IPS-15b (cell line): ENCODE results near the gene RSPH1.

Source experiments
- H3K27me3 ChIP-seq: one replicate; pipeline ENCODE4 v1.6.1; 2013; ENCODE audit warnings: low read length; ENCODE audit not compliant: control insufficient read depth, insufficient read depth
- H3K36me3 ChIP-seq: one replicate; pipeline ENCODE4 v1.6.1; 2013; ENCODE audit warnings: low read length; ENCODE audit not compliant: control insufficient read depth, insufficient read depth
- H3K4me1 ChIP-seq: one replicate; pipeline ENCODE4 v1.6.1; 2013; ENCODE audit warnings: mild to moderate bottlenecking, low read length; ENCODE audit not compliant: control insufficient read depth, insufficient read depth
- H3K4me3 ChIP-seq: one replicate; pipeline ENCODE4 v1.5.1; 2013; ENCODE audit warnings: low read depth, low read length
- H3K9ac ChIP-seq: one replicate; pipeline ENCODE4 v1.6.1; 2013; ENCODE audit warnings: low read depth, mild to moderate bottlenecking, low read length
- H3K9me3 ChIP-seq: one replicate; pipeline ENCODE4 v1.6.1; 2013; ENCODE audit warnings: mild to moderate bottlenecking, low read length; ENCODE audit not compliant: control insufficient read depth, insufficient read depth

RSPH1 gene

DNA sequence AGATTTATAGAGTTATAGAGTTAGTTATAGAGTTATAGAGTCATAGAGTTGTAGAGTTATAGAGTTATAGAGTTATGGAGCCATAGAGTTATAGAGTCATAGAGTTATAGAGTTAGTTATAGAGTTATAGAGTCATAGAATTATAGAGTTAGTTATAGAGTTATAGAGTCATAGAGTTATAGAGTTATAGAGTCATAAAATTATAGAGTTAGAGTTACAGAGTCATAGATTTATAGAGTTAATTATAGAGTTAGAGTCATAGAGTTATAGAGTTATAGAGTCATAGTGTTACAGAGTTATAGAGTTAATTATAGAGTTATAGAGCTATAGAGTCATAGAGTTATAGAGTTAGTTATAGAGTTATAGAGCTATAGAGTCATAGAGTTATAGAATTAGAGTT lies 60.2 kb downstream of the RSPH1 start:
- Histone ChIP-seq H3K4me1 (no peaks in the 10 kb centered on the region), H3K9me3 (no peaks in the 10 kb centered on the region), H3K4me3 (no peak overlapping the region), H3K27me3 (peaks cover 2% of the 10 kb centered on the region), H3K9ac (no peak overlapping the region), H3K36me3 (no peaks in the 10 kb centered on the region)

DNA sequence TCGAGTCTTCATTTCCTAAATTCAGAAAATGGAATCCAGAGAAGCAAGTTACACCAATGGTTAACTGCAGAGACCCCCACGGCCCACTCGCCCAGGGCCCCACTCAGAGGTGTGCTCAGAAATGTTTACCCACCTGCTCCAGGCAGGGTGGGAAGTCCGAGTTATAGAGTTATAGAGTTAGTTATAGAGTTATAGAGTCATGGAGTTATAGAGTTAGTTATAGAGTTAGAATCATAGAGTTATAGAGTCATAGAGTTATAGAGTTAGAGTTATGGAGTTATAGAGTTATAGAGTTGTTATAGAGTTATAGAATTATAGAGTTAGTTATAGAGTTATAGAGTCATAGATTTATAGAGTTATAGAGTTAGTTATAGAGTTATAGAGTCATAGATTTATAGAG lies 60.6 kb downstream of the RSPH1 start:
- Histone ChIP-seq H3K36me3 (no peaks in the 10 kb centered on the region), H3K4me1 (no peaks in the 10 kb centered on the region), H3K9ac (no peak overlapping the region), H3K9me3 (no peaks in the 10 kb centered on the region), H3K4me3 (no peak overlapping the region), H3K27me3 (peaks cover 2% of the 10 kb centered on the region)

DNA sequence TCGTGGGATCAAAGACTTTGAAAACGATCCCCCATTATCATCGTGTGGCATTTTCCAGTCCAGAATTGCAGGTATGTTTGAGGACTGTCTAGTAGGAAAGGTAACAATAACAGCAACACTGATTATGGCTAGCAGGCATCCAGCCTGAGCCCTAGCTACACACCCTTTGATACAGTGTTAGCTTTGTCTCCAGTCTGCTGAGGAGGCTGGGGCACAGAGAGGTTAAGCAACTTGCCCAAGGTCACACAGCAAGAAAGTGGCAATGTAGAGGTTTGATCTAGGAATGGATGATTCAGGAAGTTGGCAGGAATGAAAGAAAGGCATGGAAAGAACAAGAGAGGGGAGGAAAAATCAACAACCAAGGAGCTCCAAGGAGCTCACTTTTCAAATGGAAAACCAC lies 61.1 kb downstream of the RSPH1 start:
- Histone ChIP-seq H3K4me3 (no peak overlapping the region), H3K9ac (no peak overlapping the region), H3K36me3 (no peaks in the 10 kb centered on the region), H3K27me3 (peaks cover 2% of the 10 kb centered on the region), H3K9me3 (no peaks in the 10 kb centered on the region), H3K4me1 (no peaks in the 10 kb centered on the region)

DNA sequence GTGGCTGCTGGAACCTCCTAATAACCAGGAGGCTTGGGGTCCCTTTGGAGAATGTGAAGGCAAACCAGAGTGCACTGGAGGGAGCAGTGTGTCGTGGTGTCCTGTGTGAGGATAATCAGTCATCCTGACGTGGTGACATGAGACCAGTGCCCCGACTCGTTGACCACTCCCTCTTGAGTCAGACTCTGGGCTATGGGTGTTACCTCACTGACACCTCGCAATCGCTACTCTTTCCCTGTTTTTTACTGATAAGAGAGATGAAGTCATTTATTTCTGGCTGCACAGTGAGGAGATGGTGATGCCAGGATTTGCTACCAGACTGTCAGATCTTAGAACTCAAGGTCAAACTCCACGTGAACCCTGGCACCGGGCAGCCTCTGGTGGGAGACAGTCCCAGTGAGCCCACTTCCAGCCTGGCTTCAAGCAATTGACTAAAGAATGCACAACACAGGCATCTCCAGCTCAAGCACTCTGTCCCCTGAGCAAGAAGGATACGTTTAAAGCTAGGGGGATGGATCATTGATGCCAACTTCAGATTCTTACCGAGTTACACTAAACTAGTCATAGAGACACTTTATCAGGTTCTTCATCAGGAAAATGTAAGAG lies 62.0 kb downstream of the RSPH1 start:
- peaks cover 2% of the 10 kb centered on the region for H3K27me3 ChIP-seq
- H3K4me1 ChIP-seq = no peaks in the 10 kb centered on the region
- no peak overlapping the region for H3K9ac ChIP-seq
- H3K9me3 ChIP-seq = no peaks in the 10 kb centered on the region
- H3K36me3 ChIP-seq = no peaks in the 10 kb centered on the region
- H3K4me3 ChIP-seq = no peak overlapping the region

DNA sequence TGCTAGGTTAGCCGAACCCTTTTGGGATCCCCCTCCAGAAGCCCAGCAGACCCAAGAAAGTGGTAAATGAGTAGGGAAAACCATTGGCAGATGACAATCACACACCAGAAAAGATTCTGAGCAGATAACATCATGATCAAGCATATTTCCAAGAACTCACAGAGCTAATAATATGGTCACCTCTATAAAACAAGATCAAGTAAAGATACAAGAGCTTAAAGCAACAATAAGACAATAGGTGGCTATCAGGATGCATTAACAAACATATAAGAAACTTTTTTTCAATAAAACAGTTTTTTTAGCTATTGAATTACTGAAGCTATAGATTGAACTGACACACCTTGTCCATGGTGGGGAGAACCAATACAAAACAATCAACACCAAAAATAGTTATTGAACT lies 63.3 kb downstream of the RSPH1 start:
- Histone ChIP-seq H3K9ac (no peak overlapping the region), H3K4me1 (no peaks in the 10 kb centered on the region), H3K27me3 (peaks cover 2% of the 10 kb centered on the region), H3K36me3 (no peaks in the 10 kb centered on the region), H3K9me3 (no peaks in the 10 kb centered on the region), H3K4me3 (no peak overlapping the region)

DNA sequence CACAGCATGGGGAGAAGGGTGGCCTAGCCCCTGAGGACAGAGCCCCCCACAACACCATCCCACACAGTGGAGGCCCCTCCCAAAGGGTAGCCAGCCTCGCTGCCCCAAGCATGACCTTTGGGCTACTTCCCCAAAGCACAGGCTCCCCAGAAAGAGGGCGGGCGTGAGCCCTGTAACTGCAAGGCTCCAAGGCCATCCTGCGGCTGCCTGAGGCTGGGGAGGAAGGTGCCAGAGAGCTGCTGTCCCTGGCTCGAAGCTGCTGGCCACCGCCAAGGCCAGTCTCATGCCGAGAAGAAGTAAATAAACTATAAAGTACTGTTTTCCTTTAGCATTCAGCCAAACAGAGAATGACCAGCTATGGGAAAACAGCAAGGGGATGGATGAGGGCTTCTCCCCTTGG lies 64.8 kb downstream of the RSPH1 start:
- Histone ChIP-seq H3K4me1 (no peaks in the 10 kb centered on the region), H3K4me3 (no peak overlapping the region), H3K36me3 (no peaks in the 10 kb centered on the region)

DNA sequence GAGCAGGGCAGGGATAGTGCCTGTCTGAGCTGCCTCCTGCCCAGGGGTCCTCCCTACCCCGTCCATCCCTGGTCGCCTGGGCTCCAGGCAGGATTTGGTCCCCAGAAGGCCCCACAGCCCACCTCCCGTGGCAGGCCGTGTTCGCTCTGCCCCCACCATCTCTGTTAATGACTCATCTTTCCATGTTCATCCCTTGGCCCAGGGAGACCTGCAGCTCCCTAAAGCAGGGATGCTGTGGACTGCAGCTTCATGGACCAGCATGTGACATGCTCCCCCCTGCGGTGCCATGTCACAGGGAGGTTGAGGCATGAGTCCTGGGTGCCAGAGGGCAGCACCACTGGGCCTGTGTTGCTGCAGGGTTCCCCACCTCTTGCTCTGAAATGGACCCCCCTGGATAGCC lies 65.5 kb downstream of the RSPH1 start:
- H3K4me3 ChIP-seq = no peak overlapping the region
- H3K9me3 ChIP-seq = no peaks in the 10 kb centered on the region
- no peak overlapping the region for H3K9ac ChIP-seq
- H3K36me3 ChIP-seq = no peaks in the 10 kb centered on the region
- peaks cover 2% of the 10 kb centered on the region for H3K27me3 ChIP-seq
- H3K4me1 ChIP-seq = no peaks in the 10 kb centered on the region

More for the DNA sequence above, 64.8 kb downstream of the RSPH1 start:
- H3K9ac ChIP-seq = no peak overlapping the region
- peaks cover 2% of the 10 kb centered on the region for H3K27me3 ChIP-seq
- no peaks in the 10 kb centered on the region for H3K9me3 ChIP-seq

DNA sequence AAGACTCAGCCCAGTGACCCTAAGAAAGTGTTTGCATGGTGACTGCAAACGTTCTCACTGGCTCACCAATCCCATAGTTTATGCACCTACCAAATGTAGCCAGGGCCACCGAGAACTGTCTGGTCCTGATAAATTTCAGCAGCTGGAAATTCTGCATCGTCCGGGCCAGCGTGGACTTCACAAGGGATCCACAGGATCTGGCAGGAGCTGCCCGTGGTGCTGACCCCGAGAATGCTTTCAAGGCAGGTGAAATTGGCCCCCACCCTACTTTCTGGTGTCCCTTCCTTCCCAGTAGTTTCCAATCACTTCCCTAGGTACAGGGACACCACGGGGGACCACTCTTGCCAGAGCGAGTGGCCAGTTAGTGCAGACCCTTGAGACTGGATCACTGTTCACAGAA lies 66.2 kb downstream of the RSPH1 start:
- no peaks in the 10 kb centered on the region for H3K36me3 ChIP-seq
- H3K27me3 ChIP-seq = peaks cover 2% of the 10 kb centered on the region
- H3K9ac ChIP-seq = no peak overlapping the region
- no peaks in the 10 kb centered on the region for H3K9me3 ChIP-seq
- no peaks in the 10 kb centered on the region for H3K4me1 ChIP-seq
- H3K4me3 ChIP-seq = no peak overlapping the region

DNA sequence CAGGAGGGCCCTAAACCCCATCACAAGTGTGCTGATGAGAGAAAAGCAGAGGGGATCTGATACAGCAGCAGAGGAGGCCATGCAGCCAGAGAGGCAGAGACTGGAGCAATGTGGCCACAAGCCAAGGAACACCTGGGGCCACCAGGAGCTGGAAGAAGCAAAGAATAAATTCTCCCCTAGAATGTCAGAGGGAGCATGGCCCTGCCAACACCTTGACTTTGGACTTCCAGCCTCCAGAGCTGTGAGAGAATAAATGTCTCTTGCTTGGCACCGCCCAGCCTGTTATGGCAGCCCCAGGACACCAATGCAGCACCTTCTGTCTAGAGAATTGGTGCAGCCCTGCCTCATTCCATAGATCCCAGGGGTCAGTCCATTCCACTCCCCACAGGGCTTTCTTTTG lies 67.0 kb downstream of the RSPH1 start:
- Histone ChIP-seq H3K36me3 (no peaks in the 10 kb centered on the region), H3K4me1 (no peaks in the 10 kb centered on the region), H3K27me3 (no peaks in the 10 kb centered on the region), H3K9me3 (no peaks in the 10 kb centered on the region), H3K9ac (no peak overlapping the region), H3K4me3 (no peak overlapping the region)

DNA sequence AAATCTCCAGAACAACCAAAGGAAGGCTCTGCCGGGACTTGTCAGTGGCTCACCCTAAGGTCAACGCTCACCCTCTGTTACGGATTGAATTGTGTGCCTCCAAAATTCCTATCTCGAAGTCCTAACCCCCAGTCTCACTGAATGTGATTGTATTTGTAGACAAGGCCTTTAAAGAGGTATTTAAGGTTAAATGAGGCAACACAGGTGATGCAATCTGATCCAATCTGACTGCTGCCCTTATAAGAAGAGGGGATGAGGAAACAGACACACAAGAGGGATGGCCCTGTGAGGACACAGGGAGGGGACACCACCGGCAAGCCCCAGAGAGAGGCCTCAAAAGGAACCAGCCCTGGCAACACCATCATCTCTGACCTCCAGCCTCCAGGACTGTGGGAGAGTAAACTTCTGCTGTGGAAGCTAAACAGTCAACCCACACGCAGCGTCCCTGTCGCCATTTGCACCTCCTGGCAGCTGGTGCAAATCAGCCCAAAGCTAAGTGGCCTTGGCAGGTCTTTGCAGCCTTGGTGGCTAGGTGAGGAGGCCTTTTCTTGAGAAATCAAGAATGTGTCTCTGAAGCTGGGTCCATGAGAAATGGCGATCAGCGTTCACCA lies 68.1 kb downstream of the RSPH1 start:
- Histone ChIP-seq H3K4me1 (no peaks in the 10 kb centered on the region), H3K9ac (no peak overlapping the region)

DNA sequence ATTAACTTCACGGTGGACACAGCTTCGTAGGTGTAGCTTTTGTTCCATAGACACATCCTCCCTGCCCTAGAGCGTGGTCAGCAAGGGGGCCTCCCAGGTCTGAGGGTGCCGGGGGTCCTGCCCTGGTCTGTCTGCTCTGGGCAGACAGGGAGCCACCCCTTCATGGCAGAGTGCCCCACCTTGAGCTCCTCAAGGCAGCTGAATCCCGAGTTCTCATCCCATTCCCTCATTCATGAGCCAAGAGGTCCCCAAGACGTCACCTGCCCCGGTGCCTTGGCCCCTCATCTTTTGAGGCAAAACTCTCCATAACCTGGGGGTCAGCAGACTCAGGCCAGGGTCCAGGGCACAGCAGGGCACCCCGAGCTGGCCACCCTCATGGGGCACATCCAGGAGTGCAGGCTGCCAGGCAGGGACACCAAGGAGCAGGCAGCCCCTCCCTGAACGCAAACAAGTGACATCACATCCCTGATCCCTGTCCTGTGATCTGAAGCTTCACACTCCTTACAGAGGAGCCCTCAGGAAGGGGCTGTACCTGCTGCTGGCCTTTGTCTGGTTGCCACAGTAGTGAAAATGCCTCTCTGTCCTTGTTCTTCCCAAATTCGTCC lies 69.0 kb downstream of the RSPH1 start:
- H3K36me3 ChIP-seq = no peaks in the 10 kb centered on the region
- no peak overlapping the region for H3K4me3 ChIP-seq
- H3K9ac ChIP-seq = no peak overlapping the region
- no peaks in the 10 kb centered on the region for H3K4me1 ChIP-seq
- H3K27me3 ChIP-seq = no peaks in the 10 kb centered on the region
- H3K9me3 ChIP-seq = no peaks in the 10 kb centered on the region

More for the DNA sequence above, 68.1 kb downstream of the RSPH1 start:
- H3K9me3 ChIP-seq = no peaks in the 10 kb centered on the region
- no peaks in the 10 kb centered on the region for H3K27me3 ChIP-seq
- no peaks in the 10 kb centered on the region for H3K36me3 ChIP-seq
- no peak overlapping the region for H3K4me3 ChIP-seq

DNA sequence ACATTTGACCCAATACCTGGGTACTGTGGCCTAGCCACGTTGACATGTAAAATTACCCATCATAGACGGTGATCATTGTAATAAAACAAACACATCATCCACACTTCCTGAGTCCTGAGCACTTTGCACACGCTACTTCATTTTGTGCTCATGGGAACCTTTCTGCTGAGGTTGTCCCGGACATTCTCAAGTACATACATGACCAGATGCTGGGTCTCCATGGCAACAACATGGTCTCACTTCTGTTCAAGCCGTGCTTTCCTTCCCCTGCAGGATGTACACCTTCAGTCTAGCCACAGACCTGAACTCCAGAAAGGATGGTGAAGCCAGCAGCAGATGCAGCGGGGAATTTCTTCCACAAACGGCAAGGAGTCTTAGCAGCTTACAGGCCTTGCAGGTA lies 69.6 kb downstream of the RSPH1 start:
- H3K4me3 ChIP-seq = no peak overlapping the region
- H3K9ac ChIP-seq = no peak overlapping the region
- no peaks in the 10 kb centered on the region for H3K4me1 ChIP-seq
- H3K27me3 ChIP-seq = no peaks in the 10 kb centered on the region
- H3K36me3 ChIP-seq = no peaks in the 10 kb centered on the region
- no peaks in the 10 kb centered on the region for H3K9me3 ChIP-seq
